Neutrophil (primary cell): ENCODE data around the gene TMEM116.

Experiments used
- H3K27ac ChIP-seq: fragments of 200-600 bp; sonication (generic); 2 replicates; pipeline ENCODE4 v1.5.1; 2016; ENCODE audit warnings: mild to moderate bottlenecking, moderate library complexity
- H3K27me3 ChIP-seq: fragments of 200-600 bp; sonication (generic); 2 replicates; pipeline ENCODE4 v1.6.0; 2016; ENCODE audit warnings: mild to moderate bottlenecking
- H3K36me3 ChIP-seq: fragments of 200-600 bp; sonication (generic); 2 replicates; pipeline ENCODE4 v1.5.1; 2017
- H3K4me1 ChIP-seq, 2 experiments: fragments of 200-600 bp in 1 of 2; sonication (generic) in 1 of 2; 1 replicate in 1 of 2; 2 replicates in 1 of 2; pipeline versions ENCODE4 v1.5.1 to v1.6.1; 2013 to 2016; ENCODE audit warnings: low read depth in 1 of 2, low read length in 1 of 2, mild to moderate bottlenecking in 1 of 2, moderate library complexity in 1 of 2; ENCODE audit not compliant: control insufficient read depth in 1 of 2, insufficient read depth in 1 of 2
- H3K4me3 ChIP-seq, 2 experiments: fragments of 200-600 bp in 1 of 2; sonication (generic) in 1 of 2; 1 replicate in 1 of 2; 2 replicates in 1 of 2; pipeline ENCODE4 v1.5.1; 2013 to 2016; ENCODE audit warnings: low read depth in 1 of 2, low read length in 1 of 2, mild to moderate bottlenecking in 1 of 2, moderate library complexity in 1 of 2
- H3K9me3 ChIP-seq: fragments of 200-600 bp; sonication (generic); 2 replicates; pipeline ENCODE4 v1.5.1; 2016
- CTCF ChIP-seq: fragments of 200-600 bp; sonication (generic); IDR thresholded peaks from 2 replicates; pipeline ENCODE4 v1.5.1; 2016; ENCODE audit warnings: antibody characterized with exemption

Gene TMEM116

GRCh38 chr12:111901182-111901581 is 111.8 kb downstream of the TMEM116 start:
- no peak for TF ChIP-seq CTCF
- peaks cover 12% of the 10 kb centered on the region for H3K36me3 ChIP-seq

GRCh38 chr12:111894556-111894955 is 118.4 kb downstream of the TMEM116 start:
- no peak overlapping the region for H3K27ac ChIP-seq
- H3K9me3 ChIP-seq, result no peaks in the 10 kb centered on the region
- no peak overlapping the region for H3K4me3 ChIP-seq
- H3K4me1 ChIP-seq, result no peaks in the 10 kb centered on the region
- peaks cover 71% of the 10 kb centered on the region for H3K36me3 ChIP-seq
- no peaks in the 10 kb centered on the region for H3K27me3 ChIP-seq
- TF ChIP-seq CTCF, result no peak

More at GRCh38 chr12:111901182-111901581, 111.8 kb downstream of the TMEM116 start:
- H3K9me3 ChIP-seq, result no peaks in the 10 kb centered on the region
- H3K27ac ChIP-seq, result no peak overlapping the region
- no peak overlapping the region for H3K4me3 ChIP-seq
- H3K27me3 ChIP-seq, result no peaks in the 10 kb centered on the region
- H3K4me1 ChIP-seq, result no peaks in the 10 kb centered on the region

GRCh38 chr12:111893287-111893686 is 119.7 kb downstream of the TMEM116 start:
- Histone ChIP-seq H3K27ac (no peak overlapping the region), H3K4me1 (no peaks in the 10 kb centered on the region), H3K9me3 (no peaks in the 10 kb centered on the region), H3K4me3 (no peak overlapping the region), H3K36me3 (peaks cover 83% of the 10 kb centered on the region), H3K27me3 (no peaks in the 10 kb centered on the region)
- TF ChIP-seq CTCF, result no peak

- Histone ChIP-seq H3K4me3 (no peak overlapping the region), H3K36me3 (peaks cover 94% of the 10 kb centered on the region)
- no peak for TF ChIP-seq CTCF
Measured at GRCh38 chr12:111887926-111888745, 124.8 kb downstream of the TMEM116 start.

GRCh38 chr12:111886662-111887545 is 126.1 kb downstream of the TMEM116 start:
- no peak overlapping the region for H3K27ac ChIP-seq
- no peaks in the 10 kb centered on the region for H3K9me3 ChIP-seq
- TF ChIP-seq CTCF, result no peak
- H3K27me3 ChIP-seq, result no peaks in the 10 kb centered on the region
- no peaks in the 10 kb centered on the region for H3K4me1 ChIP-seq
- H3K36me3 ChIP-seq, result peaks cover 95% of the 10 kb centered on the region
- H3K4me3 ChIP-seq, result no peak overlapping the region

More at GRCh38 chr12:111887926-111888745, 124.8 kb downstream of the TMEM116 start:
- Histone ChIP-seq H3K4me1 (no peaks in the 10 kb centered on the region), H3K27ac (no peak overlapping the region), H3K9me3 (no peaks in the 10 kb centered on the region), H3K27me3 (no peaks in the 10 kb centered on the region)
